Measurements from ENCODE around the gene SLC17A9. TPM values are rescaled to one million over a fixed set of nuclear protein-coding genes. Genes with fewer than 3 reads are reported as not detected.
A peak's percentile ranks its signal among the peaks of the same experiment; 100 is the strongest.

SLC17A9 gene
- total and polyA plus RNA-seq, 10 of the 15 experiments (the other 5 are each of a cell fraction or from before 2014, with no cell fraction given) = 0.72 to 74.1 (median 29.4) TPM

GRCh38 chr20:62967628-62968351 is 15.3 kb downstream of the SLC17A9 start:
- POLR2A ChIA-PET = interaction anchor here (1.0 kb wide), 1 partner anchor 10 kb away, joined by 3 read pairs; no protein-coding TSS in a partner anchor
- intact Hi-C loops (cut with micrococcal nuclease; ENCODE audit: unreplicated experiment) (no loop called here), in situ Hi-C loops (cut with MboI) (no loop called here)
- BruUV-seq (replicated peaks) = TSS peak; percentile 40
- no peak overlapping the region for H3K4me3 ChIP-seq
- H3K27ac ChIP-seq (ENCODE audit: control insufficient read depth, insufficient read depth) = no peak overlapping the region
- CTCF ChIA-PET = no interaction called here
- no peak overlapping the region for H3K9ac ChIP-seq (ENCODE audit: control insufficient read depth, insufficient read depth, low read length)
- H3K4me1 ChIP-seq (ENCODE audit: control insufficient read depth, insufficient read depth, low read length) = peaks cover 6% of the 10 kb centered on the region
- H3K27me3 ChIP-seq (replicated peaks in 1 of 2; ENCODE audit: control insufficient read depth in 2 of 2, insufficient read depth in 2 of 2, low read length in 1 of 2) = peaks cover 0 to 1% of the 10 kb centered on the region in 2 experiments; a peak in 1 of 4 replicates
- SMC1A ChIA-PET (ENCODE audit: uncharacterized antibody, unreplicated experiment) = no interaction called here
- FAIRE-seq (no peak), ATAC-seq (no peak), DNase-seq (ENCODE audit: low read depth, low spot score) (no peak)
- no peaks in the 10 kb centered on the region for H4K20me1 ChIP-seq (ENCODE audit: control insufficient read depth, insufficient read depth)
- no peaks in the 10 kb centered on the region for H3K9me3 ChIP-seq (replicated peaks; ENCODE audit: control insufficient read depth, insufficient read depth, low read length)
- RAD21 ChIA-PET (ENCODE audit: unreplicated experiment) = no interaction called here
- 90% methylated on average over 27 of the region's 27 CpGs for WGBS (ENCODE audit: insufficient coverage, insufficient replicate concordance, low lambda C conversion rate, missing lambda C conversion rate)
- no peak for TF ChIP-seq GABPA (IDR thresholded peaks at IDR 0.05; ENCODE audit: low read depth)
- no peak for TF ChIP-seq CHD1 (IDR thresholded peaks at IDR 0.05; ENCODE audit: low read depth, low read length)
- TF ChIP-seq, protein P1, sequence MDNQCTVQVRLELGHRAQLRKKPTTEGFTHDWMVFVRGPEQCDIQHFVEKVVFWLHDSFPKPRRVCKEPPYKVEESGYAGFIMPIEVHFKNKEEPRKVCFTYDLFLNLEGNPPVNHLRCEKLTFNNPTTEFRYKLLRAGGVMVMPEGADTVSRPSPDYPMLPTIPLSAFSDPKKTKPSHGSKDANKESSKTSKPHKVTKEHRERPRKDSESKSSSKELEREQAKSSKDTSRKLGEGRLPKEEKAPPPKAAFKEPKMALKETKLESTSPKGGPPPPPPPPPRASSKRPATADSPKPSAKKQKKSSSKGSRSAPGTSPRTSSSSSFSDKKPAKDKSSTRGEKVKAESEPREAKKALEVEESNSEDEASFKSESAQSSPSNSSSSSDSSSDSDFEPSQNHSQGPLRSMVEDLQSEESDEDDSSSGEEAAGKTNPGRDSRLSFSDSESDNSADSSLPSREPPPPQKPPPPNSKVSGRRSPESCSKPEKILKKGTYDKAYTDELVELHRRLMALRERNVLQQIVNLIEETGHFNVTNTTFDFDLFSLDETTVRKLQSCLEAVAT (IDR thresholded peaks at IDR 0.05) = no peak
- TF ChIP-seq MYB (IDR thresholded peaks at IDR 0.05; ENCODE audit: borderline replicate concordance, low read depth, low read length) = no peak
- TF ChIP-seq POLR2A (IDR thresholded peaks at IDR 0.05; ENCODE audit: low read depth, low read length) = 0 out of 2 replicates have a peak, but pooled peaks have one; percentile 19
- TF ChIP-seq SMAD1 (IDR thresholded peaks at IDR 0.05; ENCODE audit: low read depth, partially characterized antibody) = no peak
- no peak overlapping the region for H3K4me2 ChIP-seq (ENCODE audit: control insufficient read depth, insufficient read depth)
- H3K79me2 ChIP-seq (ENCODE audit: control insufficient read depth, insufficient read depth, low read length) = no peaks in the 10 kb centered on the region
- no peak overlapping the region for H2AFZ ChIP-seq (ENCODE audit: control insufficient read depth, low read depth, low read length)
- peaks cover 5 to 10% of the 10 kb centered on the region in 2 experiments; a peak in 3 of 4 replicates for H3K36me3 ChIP-seq (ENCODE audit: control insufficient read depth in 2 of 2, insufficient read depth in 2 of 2, low read length in 1 of 2)
